ENCODE data around the gene SULT1A3.

DNA sequence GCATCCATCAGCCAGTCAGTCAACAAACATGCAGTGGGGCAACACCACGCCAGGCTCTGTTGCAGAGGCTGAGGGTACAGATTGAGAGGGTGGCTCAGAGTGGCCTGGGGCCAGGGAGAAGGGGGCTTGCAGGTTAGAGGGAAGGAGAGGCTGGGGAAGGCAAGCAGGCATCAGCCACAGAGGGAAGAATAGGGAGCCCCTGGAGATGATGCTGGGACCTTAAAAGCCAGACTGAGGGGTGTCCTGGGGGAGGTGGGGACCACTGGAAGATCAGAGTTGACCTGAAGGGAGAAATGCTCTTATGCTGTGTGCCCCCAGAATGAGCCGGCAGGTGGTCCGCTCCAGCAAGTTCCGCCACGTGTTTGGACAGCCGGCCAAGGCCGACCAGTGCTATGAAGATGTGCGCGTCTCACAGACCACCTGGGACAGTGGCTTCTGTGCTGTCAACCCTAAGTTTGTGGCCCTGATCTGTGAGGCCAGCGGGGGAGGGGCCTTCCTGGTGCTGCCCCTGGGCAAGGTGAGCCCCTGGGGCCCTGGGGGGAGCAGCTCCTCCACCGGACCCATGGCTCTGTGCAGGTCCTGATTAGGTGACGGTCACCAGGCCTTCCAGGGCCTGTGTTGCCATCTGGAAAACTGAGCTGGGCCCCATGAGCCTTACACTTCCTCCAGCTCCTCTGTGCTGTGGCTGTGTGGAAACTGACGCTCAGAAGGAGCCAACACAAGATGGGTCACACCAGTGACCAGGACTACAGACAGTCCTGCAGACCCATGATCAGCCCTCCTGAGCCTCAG is 14.0 kb upstream of the SULT1A3 start:
- TF ChIP-seq CTCF (IDR thresholded peaks at IDR 0.05; ENCODE audit: insufficient read depth, low read length) (no peak), POLR2AphosphoS5 (IDR thresholded peaks at IDR 0.05; ENCODE audit: low read depth) (peak; percentile 71; the same call in 1 of the 2 replicates), GABPA (IDR thresholded peaks at IDR 0.05; ENCODE audit: low read depth) (no peak)
- TF ChIP-seq, protein P1, sequence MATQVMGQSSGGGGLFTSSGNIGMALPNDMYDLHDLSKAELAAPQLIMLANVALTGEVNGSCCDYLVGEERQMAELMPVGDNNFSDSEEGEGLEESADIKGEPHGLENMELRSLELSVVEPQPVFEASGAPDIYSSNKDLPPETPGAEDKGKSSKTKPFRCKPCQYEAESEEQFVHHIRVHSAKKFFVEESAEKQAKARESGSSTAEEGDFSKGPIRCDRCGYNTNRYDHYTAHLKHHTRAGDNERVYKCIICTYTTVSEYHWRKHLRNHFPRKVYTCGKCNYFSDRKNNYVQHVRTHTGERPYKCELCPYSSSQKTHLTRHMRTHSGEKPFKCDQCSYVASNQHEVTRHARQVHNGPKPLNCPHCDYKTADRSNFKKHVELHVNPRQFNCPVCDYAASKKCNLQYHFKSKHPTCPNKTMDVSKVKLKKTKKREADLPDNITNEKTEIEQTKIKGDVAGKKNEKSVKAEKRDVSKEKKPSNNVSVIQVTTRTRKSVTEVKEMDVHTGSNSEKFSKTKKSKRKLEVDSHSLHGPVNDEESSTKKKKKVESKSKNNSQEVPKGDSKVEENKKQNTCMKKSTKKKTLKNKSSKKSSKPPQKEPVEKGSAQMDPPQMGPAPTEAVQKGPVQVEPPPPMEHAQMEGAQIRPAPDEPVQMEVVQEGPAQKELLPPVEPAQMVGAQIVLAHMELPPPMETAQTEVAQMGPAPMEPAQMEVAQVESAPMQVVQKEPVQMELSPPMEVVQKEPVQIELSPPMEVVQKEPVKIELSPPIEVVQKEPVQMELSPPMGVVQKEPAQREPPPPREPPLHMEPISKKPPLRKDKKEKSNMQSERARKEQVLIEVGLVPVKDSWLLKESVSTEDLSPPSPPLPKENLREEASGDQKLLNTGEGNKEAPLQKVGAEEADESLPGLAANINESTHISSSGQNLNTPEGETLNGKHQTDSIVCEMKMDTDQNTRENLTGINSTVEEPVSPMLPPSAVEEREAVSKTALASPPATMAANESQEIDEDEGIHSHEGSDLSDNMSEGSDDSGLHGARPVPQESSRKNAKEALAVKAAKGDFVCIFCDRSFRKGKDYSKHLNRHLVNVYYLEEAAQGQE (IDR thresholded peaks at IDR 0.05; ENCODE audit: insufficient replicate concordance, low read depth) = no peak
